ENCODE data around the gene FGG.
"Not testable (repeated sequence)": the region's sequence is repeated elsewhere in the genome, so short reads cannot be mapped to it uniquely, and the experiment has no call there.

Gene FGG

GRCh38 chr4:154609532-154609931 is 2.9 kb downstream of the FGG start:
- no peak for DNase-seq

GRCh38 chr4:154608361-154609252 is 3.8 kb downstream of the FGG start:
- DNase-seq = no peak

GRCh38 chr4:154606728-154607723 is 5.4 kb downstream of the FGG start:
- DNase-seq = no peak

GRCh38 chr4:154604696-154605200 is 7.7 kb downstream of the FGG start:
- DNase-seq = no peak

- DNase-seq = no peak
Measured at GRCh38 chr4:154603033-154603943, 9.2 kb downstream of the FGG start.

- no peak for DNase-seq
Measured at GRCh38 chr4:154602404-154603020, 9.9 kb downstream of the FGG start.

GRCh38 chr4:154597798-154598774 is 14.4 kb downstream of the FGG start:
- DNase-seq = no peak

GRCh38 chr4:154597281-154597680 is 15.2 kb downstream of the FGG start:
- DNase-seq = not testable (repeated sequence)

GRCh38 chr4:154595807-154596206 is 16.6 kb downstream of the FGG start:
- no peak for DNase-seq

- DNase-seq = not testable (repeated sequence)
Measured at GRCh38 chr4:154594343-154594742, 18.1 kb downstream of the FGG start.

GRCh38 chr4:154593868-154594267 is 18.6 kb downstream of the FGG start:
- no peak for DNase-seq

GRCh38 chr4:154591890-154592289 is 20.6 kb downstream of the FGG start:
- DNase-seq = no peak

- DNase-seq = no peak
Measured at GRCh38 chr4:154590329-154591006, 22.0 kb downstream of the FGG start, which contains the start of gene FGA. Gene FGA, minus strand, starts transcription at chr4:154590742. Its CDS starts 55 bp downstream, at chr4:154590687.

- no peak for DNase-seq
Measured at GRCh38 chr4:154589296-154590197, 22.9 kb downstream of the FGG start.

- no peak for DNase-seq
Measured at GRCh38 chr4:154588198-154588597, 24.3 kb downstream of the FGG start.

- DNase-seq = no peak
Measured at GRCh38 chr4:154586296-154587033, 26.0 kb downstream of the FGG start.

GRCh38 chr4:154585369-154586018 is 27.0 kb downstream of the FGG start:
- DNase-seq = no peak

All from activated naive CD4-positive, alpha-beta T cell treated with Interleukin-2 at 50 U/mL for 16 hours (primary cell).